ENCODE measurements around the gene TNS2. TPM values are rescaled to one million over a fixed set of nuclear protein-coding genes. Genes with fewer than 3 reads are reported as not detected.

Gene TNS2
- total RNA-seq, 6 experiments from 2014 or later = 50.5 to 139 (median 86.9) TPM

- intact Hi-C loops (cut with DNase I) = loop anchor here (5.0 to 10.0 kb wide), 4 partner anchors 35 to 127 kb away; partner anchors contain the start of gene SOAT2 (in 1 of the 2)
- Histone ChIP-seq H3K27me3 (no peaks in the 10 kb centered on the region), H3K4me3 (no peak overlapping the region), H3K27ac (no peak overlapping the region), H3K9me3 (no peaks in the 10 kb centered on the region), H3K36me3 (peaks cover 0 to 24% (median 10%) of the 10 kb centered on the region in 4 donors), H3K4me1 (peaks cover 0 to 4% (median 0%) of the 10 kb centered on the region in 4 donors)
- 69% methylated on average over 6 of the region's 7 CpGs for WGBS (ENCODE audit: insufficient coverage, low coverage, low lambda C conversion rate, missing lambda C conversion rate)
- ATAC-seq (no peak), DNase-seq (no peak)
- TF ChIP-seq POLR2A (IDR thresholded peaks at IDR 0.05) (no peak), CTCF (IDR thresholded peaks at IDR 0.05) (no peak)
Observed at GRCh38 chr12:53067074-53067992, 17.5 kb downstream of the TNS2 start.

- Histone ChIP-seq H3K9me3 (no peaks in the 10 kb centered on the region), H3K36me3 (peaks cover 0 to 22% (median 6%) of the 10 kb centered on the region in 4 donors), H3K4me1 (peaks cover 0 to 3% (median 0%) of the 10 kb centered on the region in 4 donors), H3K4me3 (no peak overlapping the region), H3K27ac (no peak overlapping the region), H3K27me3 (no peaks in the 10 kb centered on the region)
- 88% methylated on average over 7 of the region's 13 CpGs for WGBS (ENCODE audit: insufficient coverage, low coverage, low lambda C conversion rate, missing lambda C conversion rate)
- DNase-seq (no peak), ATAC-seq (no peak)
- intact Hi-C loops (cut with DNase I) = loop anchor here (5.0 to 10.0 kb wide), 4 partner anchors 34 to 127 kb away; partner anchors contain the start of gene SOAT2 (in 1 of the 2)
- TF ChIP-seq POLR2A (IDR thresholded peaks at IDR 0.05) (no peak), CTCF (IDR thresholded peaks at IDR 0.05) (no peak)
Observed at GRCh38 chr12:53067993-53068770, 18.3 kb downstream of the TNS2 start.

GRCh38 chr12:53068811-53069585 lies 19.1 kb downstream of the TNS2 start:
- 79% methylated on average over 6 of the region's 15 CpGs for WGBS (ENCODE audit: insufficient coverage, low coverage, low lambda C conversion rate, missing lambda C conversion rate)
- H3K27me3 ChIP-seq = no peaks in the 10 kb centered on the region
- intact Hi-C loops (cut with DNase I) = loop anchor here (5.0 to 10.0 kb wide), 4 partner anchors 33 to 126 kb away; partner anchors contain the start of gene SOAT2 (in 1 of the 2)
- peaks cover 0 to 7% (median 2%) of the 10 kb centered on the region in 4 donors for H3K4me1 ChIP-seq
- H3K9me3 ChIP-seq = no peaks in the 10 kb centered on the region
- no peak overlapping the region for H3K4me3 ChIP-seq
- no peak for TF ChIP-seq POLR2A (IDR thresholded peaks at IDR 0.05)
- TF ChIP-seq CTCF (IDR thresholded peaks at IDR 0.05) = no peak
- DNase-seq = no peak
- H3K36me3 ChIP-seq = peaks cover 0 to 15% (median 1%) of the 10 kb centered on the region in 4 donors
- H3K27ac ChIP-seq = no peak overlapping the region
- ATAC-seq = no peak

All from right lobe of liver (tissue), 6 donors.